Glutamatergic neuron (in vitro differentiated cells): ENCODE data around the gene ARHGAP12. TPM values are rescaled to one million over a fixed set of nuclear protein-coding genes. Genes with fewer than 3 reads are reported as not detected.

Experiments
- DNase-seq: peaks from one replicate; pipeline ENCODE4 v3.0.0; 2022
- H3K27ac Mint-ChIP-seq: one replicate; pipeline ENCODE4 v1.8.0; 2020; ENCODE audit warnings: mild to moderate bottlenecking, mixed read lengths, inconsistent platforms; ENCODE audit not compliant: unreplicated experiment
- H3K27me3 Mint-ChIP-seq: one replicate; pipeline ENCODE4 v1.8.0; 2020; ENCODE audit warnings: mild to moderate bottlenecking, moderate library complexity, mixed read lengths, inconsistent platforms; ENCODE audit not compliant: unreplicated experiment
- H3K36me3 Mint-ChIP-seq: one replicate; pipeline ENCODE4 v1.8.0; 2020; ENCODE audit warnings: mild to moderate bottlenecking, mixed read lengths, inconsistent platforms; ENCODE audit not compliant: unreplicated experiment
- H3K4me1 Mint-ChIP-seq: one replicate; pipeline ENCODE4 v1.8.0; 2020; ENCODE audit warnings: mild to moderate bottlenecking, low read depth, mixed read lengths, inconsistent platforms; ENCODE audit not compliant: unreplicated experiment
- H3K4me3 Mint-ChIP-seq: one replicate; pipeline ENCODE4 v1.8.0; 2020; ENCODE audit warnings: mild to moderate bottlenecking, mixed read lengths, inconsistent platforms; ENCODE audit not compliant: unreplicated experiment
- H3K9me3 Mint-ChIP-seq: one replicate; pipeline ENCODE4 v1.8.0; 2020; ENCODE audit warnings: mild to moderate bottlenecking, moderate library complexity, mixed read lengths, inconsistent platforms; ENCODE audit not compliant: unreplicated experiment
- CTCF ChIP-seq: fragments of 200-600 bp; sonication (generic); IDR thresholded peaks from one replicate; pipeline ENCODE4 v1.5.0; 2021; ENCODE audit not compliant: partially characterized antibody, unreplicated experiment
- total RNA-seq: library from RNA; stranded (reverse); fragmentation: NEBNext Ultra II Directional; extraction: Animal tissue kit (Norgen Biotek cat#: 25700); gene quantifications from one replicate; pipeline ENCODE4 v1.2.1, GENCODE V29; 2021; ENCODE audit not compliant: unreplicated experiment

ARHGAP12 gene
- total RNA-seq, 1 donor from 2014 or later: 41.9 TPM

DNA sequence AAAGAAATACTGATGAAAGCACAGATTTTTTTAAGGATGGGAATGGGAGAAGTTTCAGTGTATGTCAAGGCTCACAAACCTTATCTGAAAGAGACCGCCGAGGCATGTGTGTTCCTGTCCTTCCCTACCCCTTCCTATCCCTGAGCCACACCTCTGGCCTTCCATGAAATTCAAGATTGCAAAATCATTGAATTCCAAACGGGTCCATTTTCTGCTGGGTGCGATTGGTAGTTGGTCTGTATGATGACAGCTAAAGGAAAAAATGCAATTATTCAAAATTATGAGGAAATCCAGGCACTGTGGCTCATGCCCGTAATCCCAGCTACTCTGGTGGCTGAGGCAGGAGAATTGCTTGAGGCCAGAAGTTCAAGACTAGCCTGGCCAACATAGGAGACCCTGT is 170.1 kb downstream of the ARHGAP12 start:
- H3K9me3 Mint-ChIP-seq: peaks cover 5% of the 10 kb centered on the region
- peak overlapping the region; percentile 67 for H3K4me3 Mint-ChIP-seq
- H3K36me3 Mint-ChIP-seq: peaks cover 4% of the 10 kb centered on the region
- no peak for TF ChIP-seq CTCF
- H3K27ac Mint-ChIP-seq: peak overlapping the region; percentile 85
- peaks cover 24% of the 10 kb centered on the region for H3K4me1 Mint-ChIP-seq
- DNase-seq: no peak
- H3K27me3 Mint-ChIP-seq: peaks cover 8% of the 10 kb centered on the region

- Mint-ChIP-seq H3K9me3 (peaks cover 11% of the 10 kb centered on the region), H3K27ac (peak overlapping the region; percentile 85), H3K36me3 (peaks cover 4% of the 10 kb centered on the region), H3K27me3 (peaks cover 8% of the 10 kb centered on the region), H3K4me3 (peak overlapping the region; percentile 61), H3K4me1 (peaks cover 30% of the 10 kb centered on the region)
- DNase-seq: peak; percentile 32
- TF ChIP-seq CTCF: no peak
Observed at GRCh38 chr10:31757831-31758230, 170.8 kb downstream of the ARHGAP12 start.

GRCh38 chr10:31757386-31757791 is 171.2 kb downstream of the ARHGAP12 start:
- H3K9me3 Mint-ChIP-seq: peaks cover 13% of the 10 kb centered on the region
- no peaks in the 10 kb centered on the region for H3K36me3 Mint-ChIP-seq
- no peak for DNase-seq
- H3K4me3 Mint-ChIP-seq: peak overlapping the region; percentile 61
- peak overlapping the region; percentile 85 for H3K27ac Mint-ChIP-seq
- H3K4me1 Mint-ChIP-seq: peaks cover 35% of the 10 kb centered on the region
- H3K27me3 Mint-ChIP-seq: peaks cover 8% of the 10 kb centered on the region
- no peak for TF ChIP-seq CTCF

- H3K27ac Mint-ChIP-seq: peak overlapping the region; percentile 11
- H3K27me3 Mint-ChIP-seq: peaks cover 8% of the 10 kb centered on the region
- H3K4me1 Mint-ChIP-seq: peaks cover 41% of the 10 kb centered on the region
- H3K36me3 Mint-ChIP-seq: no peaks in the 10 kb centered on the region
- H3K4me3 Mint-ChIP-seq: no peak overlapping the region
- DNase-seq: no peak
- TF ChIP-seq CTCF: no peak
- H3K9me3 Mint-ChIP-seq: peaks cover 13% of the 10 kb centered on the region
Observed at GRCh38 chr10:31756729-31757110, 171.9 kb downstream of the ARHGAP12 start.

- H3K27me3 Mint-ChIP-seq: peaks cover 8% of the 10 kb centered on the region
- TF ChIP-seq CTCF: no peak
- no peak for DNase-seq
- H3K36me3 Mint-ChIP-seq: no peaks in the 10 kb centered on the region
- H3K9me3 Mint-ChIP-seq: peaks cover 13% of the 10 kb centered on the region
- peaks cover 46% of the 10 kb centered on the region for H3K4me1 Mint-ChIP-seq
- no peak overlapping the region for H3K4me3 Mint-ChIP-seq
- peak overlapping the region; percentile 11 for H3K27ac Mint-ChIP-seq
Observed at GRCh38 chr10:31756101-31756728, 172.4 kb downstream of the ARHGAP12 start.
